Measurements from ENCODE around the gene AK4.

AK4 gene

GRCh38 chr1:65237503-65237902, 89.5 kb downstream of the AK4 start:
- H3K4me2 ChIP-seq (ENCODE audit: low read length) = no peak overlapping the region
- H3K79me2 ChIP-seq (ENCODE audit: control insufficient read depth, low read length) = no peaks in the 10 kb centered on the region
- H3K9me3 ChIP-seq (ENCODE audit: control insufficient read depth, insufficient read depth, low read length) = no peaks in the 10 kb centered on the region
- H3F3A ChIP-seq (ENCODE audit: control insufficient read depth, insufficient read depth) = no peaks in the 10 kb centered on the region
- H3K4me1 ChIP-seq (ENCODE audit: control insufficient read depth, low read length) = no peaks in the 10 kb centered on the region
- no peak overlapping the region for H3K4me3 ChIP-seq (ENCODE audit: low read length)
- H3K36me3 ChIP-seq (ENCODE audit: control insufficient read depth, low read length) = no peaks in the 10 kb centered on the region
- peaks cover 4% of the 10 kb centered on the region; the same call in 1 of the 2 replicates for H3K27me3 ChIP-seq (ENCODE audit: control insufficient read depth, low read length)
- no peaks in the 10 kb centered on the region for H4K20me1 ChIP-seq (ENCODE audit: control insufficient read depth, insufficient read depth, low read depth, low read length)
- TF ChIP-seq EZH2phosphoT487 (IDR thresholded peaks at IDR 0.05; ENCODE audit: borderline replicate concordance, low read length) (no peak), CTCF (IDR thresholded peaks at IDR 0.05; ENCODE audit: low read depth, low read length, poor library complexity, severe bottlenecking) (no peak)
- no peaks in the 10 kb centered on the region for H3K9me2 ChIP-seq (replicated peaks; ENCODE audit: control insufficient read depth, low read length)
- no peak overlapping the region for H3K27ac ChIP-seq (ENCODE audit: low read depth, low read length)

GRCh38 chr1:65238010-65238409, 90.0 kb downstream of the AK4 start:
- no peaks in the 10 kb centered on the region for H3K4me1 ChIP-seq (ENCODE audit: control insufficient read depth, low read length)
- no peaks in the 10 kb centered on the region for H3K36me3 ChIP-seq (ENCODE audit: control insufficient read depth, low read length)
- no peak overlapping the region for H3K4me2 ChIP-seq (ENCODE audit: low read length)
- H3K9me2 ChIP-seq (replicated peaks; ENCODE audit: control insufficient read depth, low read length) = no peaks in the 10 kb centered on the region
- no peaks in the 10 kb centered on the region for H3F3A ChIP-seq (ENCODE audit: control insufficient read depth, insufficient read depth)
- no peak overlapping the region for H3K4me3 ChIP-seq (ENCODE audit: low read length)
- H3K27me3 ChIP-seq (ENCODE audit: control insufficient read depth, low read length) = peaks cover 4% of the 10 kb centered on the region; the same call in 1 of the 2 replicates
- H3K27ac ChIP-seq (ENCODE audit: low read depth, low read length) = no peak overlapping the region
- TF ChIP-seq EZH2phosphoT487 (IDR thresholded peaks at IDR 0.05; ENCODE audit: borderline replicate concordance, low read length) (no peak), CTCF (IDR thresholded peaks at IDR 0.05; ENCODE audit: low read depth, low read length, poor library complexity, severe bottlenecking) (no peak)
- no peaks in the 10 kb centered on the region for H3K9me3 ChIP-seq (ENCODE audit: control insufficient read depth, insufficient read depth, low read length)
- H4K20me1 ChIP-seq (ENCODE audit: control insufficient read depth, insufficient read depth, low read depth, low read length) = no peaks in the 10 kb centered on the region
- no peaks in the 10 kb centered on the region for H3K79me2 ChIP-seq (ENCODE audit: control insufficient read depth, low read length)

- Histone ChIP-seq H3K9me2 (replicated peaks; ENCODE audit: control insufficient read depth, low read length) (no peaks in the 10 kb centered on the region), H3K79me2 (ENCODE audit: control insufficient read depth, low read length) (no peaks in the 10 kb centered on the region), H3K4me2 (ENCODE audit: low read length) (no peak overlapping the region), H4K20me1 (ENCODE audit: control insufficient read depth, insufficient read depth, low read depth, low read length) (no peaks in the 10 kb centered on the region), H3K9me3 (ENCODE audit: control insufficient read depth, insufficient read depth, low read length) (no peaks in the 10 kb centered on the region), H3K4me1 (ENCODE audit: control insufficient read depth, low read length) (no peaks in the 10 kb centered on the region), H3F3A (ENCODE audit: control insufficient read depth, insufficient read depth) (no peaks in the 10 kb centered on the region), H3K4me3 (ENCODE audit: low read length) (no peak overlapping the region), H3K27me3 (ENCODE audit: control insufficient read depth, low read length) (peaks cover 4% of the 10 kb centered on the region; the same call in 1 of the 2 replicates), H3K27ac (ENCODE audit: low read depth, low read length) (no peak overlapping the region), H3K36me3 (ENCODE audit: control insufficient read depth, low read length) (no peaks in the 10 kb centered on the region)
- TF ChIP-seq CTCF (IDR thresholded peaks at IDR 0.05; ENCODE audit: low read depth, low read length, poor library complexity, severe bottlenecking) = no peak
- TF ChIP-seq EZH2phosphoT487 (IDR thresholded peaks at IDR 0.05; ENCODE audit: borderline replicate concordance, low read length) = no peak
Measured at GRCh38 chr1:65243491-65243890, 95.5 kb downstream of the AK4 start.

Measured in DOHH2 (cell line).